ENCODE results near the gene SPAG16.
"Not testable (repeated sequence)": the region's sequence is repeated elsewhere in the genome, so short reads cannot be mapped to it uniquely, and the experiment has no call there.

Gene SPAG16

GRCh38 chr2:213353419-213353818 is 69.2 kb downstream of the SPAG16 start:
- DNase-seq (ENCODE audit: extremely low spot score, insufficient read length, low read depth), result no peak

GRCh38 chr2:213376644-213377043 is 92.4 kb downstream of the SPAG16 start:
- DNase-seq (ENCODE audit: extremely low spot score, insufficient read length, low read depth), result no peak

More at GRCh38 chr2:213353419-213353818, 69.2 kb downstream of the SPAG16 start:
- no peak for FAIRE-seq

GRCh38 chr2:213407027-213407426 is 122.8 kb downstream of the SPAG16 start:
- not testable (repeated sequence) for FAIRE-seq; DNase-seq (ENCODE audit: extremely low spot score, insufficient read length, low read depth)

More at GRCh38 chr2:213376644-213377043, 92.4 kb downstream of the SPAG16 start:
- FAIRE-seq, result no peak

- not testable (repeated sequence) for DNase-seq (ENCODE audit: extremely low spot score, insufficient read length, low read depth); FAIRE-seq
Measured at GRCh38 chr2:213408426-213409070, 124.3 kb downstream of the SPAG16 start.

- not testable (repeated sequence) for FAIRE-seq; DNase-seq (ENCODE audit: extremely low spot score, insufficient read length, low read depth)
Measured at GRCh38 chr2:213410687-213411086, 126.4 kb downstream of the SPAG16 start.

GRCh38 chr2:213411582-213412289 is 127.5 kb downstream of the SPAG16 start:
- FAIRE-seq, result no peak
- no peak for DNase-seq (ENCODE audit: extremely low spot score, insufficient read length, low read depth)

- FAIRE-seq, result no peak
- no peak for DNase-seq (ENCODE audit: extremely low spot score, insufficient read length, low read depth)
Measured at GRCh38 chr2:213415093-213415492, 130.8 kb downstream of the SPAG16 start.

GRCh38 chr2:213416832-213417231 is 132.6 kb downstream of the SPAG16 start:
- FAIRE-seq (no peak), DNase-seq (ENCODE audit: extremely low spot score, insufficient read length, low read depth) (no peak)

GRCh38 chr2:213419980-213420379 is 135.7 kb downstream of the SPAG16 start:
- FAIRE-seq (no peak), DNase-seq (ENCODE audit: extremely low spot score, insufficient read length, low read depth) (no peak)

- FAIRE-seq (no peak), DNase-seq (ENCODE audit: extremely low spot score, insufficient read length, low read depth) (no peak)
Measured at GRCh38 chr2:213420828-213421385, 136.6 kb downstream of the SPAG16 start.

- FAIRE-seq (no peak), DNase-seq (ENCODE audit: extremely low spot score, insufficient read length, low read depth) (no peak)
Measured at GRCh38 chr2:213422211-213422610, 137.9 kb downstream of the SPAG16 start.

GRCh38 chr2:213425618-213426017 is 141.4 kb downstream of the SPAG16 start:
- no peak for DNase-seq (ENCODE audit: extremely low spot score, insufficient read length, low read depth)
- no peak for FAIRE-seq

GRCh38 chr2:213429516-213429915 is 145.3 kb downstream of the SPAG16 start:
- DNase-seq (ENCODE audit: extremely low spot score, insufficient read length, low read depth) (no peak), FAIRE-seq (no peak)

- FAIRE-seq (no peak), DNase-seq (ENCODE audit: extremely low spot score, insufficient read length, low read depth) (no peak)
Measured at GRCh38 chr2:213443921-213444320, 159.7 kb downstream of the SPAG16 start.

- FAIRE-seq, result no peak
- no peak for DNase-seq (ENCODE audit: extremely low spot score, insufficient read length, low read depth)
Measured at GRCh38 chr2:213451542-213452239, 167.4 kb downstream of the SPAG16 start.

GRCh38 chr2:213455316-213456008 is 171.2 kb downstream of the SPAG16 start:
- DNase-seq (ENCODE audit: extremely low spot score, insufficient read length, low read depth) (no peak), FAIRE-seq (no peak)

- no peak for DNase-seq (ENCODE audit: extremely low spot score, insufficient read length, low read depth)
- FAIRE-seq, result no peak
Measured at GRCh38 chr2:213475433-213475832, 191.2 kb downstream of the SPAG16 start.

GRCh38 chr2:213476641-213477040 is 192.4 kb downstream of the SPAG16 start:
- FAIRE-seq (no peak), DNase-seq (ENCODE audit: extremely low spot score, insufficient read length, low read depth) (no peak)

GRCh38 chr2:213490087-213490486 is 205.8 kb downstream of the SPAG16 start:
- no peak for FAIRE-seq
- no peak for DNase-seq (ENCODE audit: extremely low spot score, insufficient read length, low read depth)

GRCh38 chr2:213491376-213491775 is 207.1 kb downstream of the SPAG16 start:
- FAIRE-seq (no peak), DNase-seq (ENCODE audit: extremely low spot score, insufficient read length, low read depth) (no peak)

All from GM18507 (cell line).